ENCODE measurements around the gene ZSCAN12. TPM values are rescaled to one million over a fixed set of nuclear protein-coding genes. Genes with fewer than 3 reads are reported as not detected.
"Not testable (repeated sequence)": the region's sequence is repeated elsewhere in the genome, so short reads cannot be mapped to it uniquely, and the experiment has no call there.

ZSCAN12 gene
- total RNA-seq, 1 experiment from 2014 or later: 7.8 TPM

- ATAC-seq: no peak
- no peaks in the 10 kb centered on the region for H3K36me3 Mint-ChIP-seq
- H3K4me3 Mint-ChIP-seq: no peak overlapping the region
- TF ChIP-seq HMGXB4 (CRISPR knock-in tag; IDR thresholded peaks at IDR 0.05) (no peak), ZMAT4 (CRISPR knock-in tag; IDR thresholded peaks at IDR 0.05) (no peak), ZNF219 (CRISPR knock-in tag; IDR thresholded peaks at IDR 0.05; ENCODE audit: borderline replicate concordance) (no peak), ZNF232 (CRISPR knock-in tag; IDR thresholded peaks at IDR 0.05) (no peak), ZNF317 (CRISPR knock-in tag; IDR thresholded peaks at IDR 0.05; ENCODE audit: borderline replicate concordance, low read depth) (no peak), TEAD1 (CRISPR knock-in tag; IDR thresholded peaks at IDR 0.05) (no peak), TP53 (CRISPR knock-in tag; IDR thresholded peaks at IDR 0.05) (no peak), ZNF263 (CRISPR knock-in tag; IDR thresholded peaks at IDR 0.05; ENCODE audit: low read depth) (no peak), CDX4 (CRISPR knock-in tag; IDR thresholded peaks at IDR 0.05; ENCODE audit: borderline replicate concordance) (no peak), RELA (CRISPR knock-in tag; IDR thresholded peaks at IDR 0.05; ENCODE audit: borderline replicate concordance) (no peak)
- TF ChIP-seq, protein P1, sequence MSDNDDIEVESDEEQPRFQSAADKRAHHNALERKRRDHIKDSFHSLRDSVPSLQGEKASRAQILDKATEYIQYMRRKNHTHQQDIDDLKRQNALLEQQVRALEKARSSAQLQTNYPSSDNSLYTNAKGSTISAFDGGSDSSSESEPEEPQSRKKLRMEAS (CRISPR knock-in tag; IDR thresholded peaks at IDR 0.05): no peak
- TF ChIP-seq, protein P2, sequence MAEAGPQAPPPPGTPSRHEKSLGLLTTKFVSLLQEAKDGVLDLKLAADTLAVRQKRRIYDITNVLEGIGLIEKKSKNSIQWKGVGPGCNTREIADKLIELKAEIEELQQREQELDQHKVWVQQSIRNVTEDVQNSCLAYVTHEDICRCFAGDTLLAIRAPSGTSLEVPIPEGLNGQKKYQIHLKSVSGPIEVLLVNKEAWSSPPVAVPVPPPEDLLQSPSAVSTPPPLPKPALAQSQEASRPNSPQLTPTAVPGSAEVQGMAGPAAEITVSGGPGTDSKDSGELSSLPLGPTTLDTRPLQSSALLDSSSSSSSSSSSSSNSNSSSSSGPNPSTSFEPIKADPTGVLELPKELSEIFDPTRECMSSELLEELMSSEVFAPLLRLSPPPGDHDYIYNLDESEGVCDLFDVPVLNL (CRISPR knock-in tag; IDR thresholded peaks at IDR 0.05; ENCODE audit: borderline replicate concordance, low read depth): no peak
- TF ChIP-seq, protein P3, sequence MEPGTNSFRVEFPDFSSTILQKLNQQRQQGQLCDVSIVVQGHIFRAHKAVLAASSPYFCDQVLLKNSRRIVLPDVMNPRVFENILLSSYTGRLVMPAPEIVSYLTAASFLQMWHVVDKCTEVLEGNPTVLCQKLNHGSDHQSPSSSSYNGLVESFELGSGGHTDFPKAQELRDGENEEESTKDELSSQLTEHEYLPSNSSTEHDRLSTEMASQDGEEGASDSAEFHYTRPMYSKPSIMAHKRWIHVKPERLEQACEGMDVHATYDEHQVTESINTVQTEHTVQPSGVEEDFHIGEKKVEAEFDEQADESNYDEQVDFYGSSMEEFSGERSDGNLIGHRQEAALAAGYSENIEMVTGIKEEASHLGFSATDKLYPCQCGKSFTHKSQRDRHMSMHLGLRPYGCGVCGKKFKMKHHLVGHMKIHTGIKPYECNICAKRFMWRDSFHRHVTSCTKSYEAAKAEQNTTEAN (CRISPR knock-in tag; IDR thresholded peaks at IDR 0.05): no peak
- H3K27me3 Mint-ChIP-seq (ENCODE audit: low read depth): peaks cover 42% of the 10 kb centered on the region
- peaks cover 3% of the 10 kb centered on the region; the same call in 1 of the 2 replicates for H3K9me3 Mint-ChIP-seq
- no peak overlapping the region for H3K27ac Mint-ChIP-seq
- DNase-seq (ENCODE audit: low spot score): no peak
- CTCF ChIA-PET: no interaction called here
- POLR2A ChIA-PET: interaction anchor here (1.3 kb wide), 1 partner anchor 23 kb away, joined by 3 read pairs; no protein-coding TSS in a partner anchor
- H3K4me1 Mint-ChIP-seq: no peaks in the 10 kb centered on the region
Measured at GRCh38 chr6:28407401-28407800, 7.9 kb upstream of the ZSCAN12 start.

GRCh38 chr6:28403923-28404322 lies 4.4 kb upstream of the ZSCAN12 start:
- H3K36me3 Mint-ChIP-seq; POLR2A ChIA-PET; ATAC-seq; H3K9me3 Mint-ChIP-seq; CTCF ChIA-PET; H3K4me3 Mint-ChIP-seq; H3K27ac Mint-ChIP-seq; H3K4me1 Mint-ChIP-seq; DNase-seq (ENCODE audit: low spot score): not testable (repeated sequence)
- peaks cover 54% of the 10 kb centered on the region for H3K27me3 Mint-ChIP-seq (ENCODE audit: low read depth)

- CTCF ChIA-PET: interaction anchor here (0.9 kb wide), 1 partner anchor 135 kb away, joined by 4 read pairs; no protein-coding TSS in a partner anchor
- TF ChIP-seq ZNF121 (CRISPR knock-in tag; IDR thresholded peaks at IDR 0.05) (no peak), ZBTB21 (CRISPR knock-in tag; IDR thresholded peaks at IDR 0.05; ENCODE audit: borderline replicate concordance) (no peak), ETV6 (CRISPR knock-in tag; IDR thresholded peaks at IDR 0.05) (no peak), CREM (CRISPR knock-in tag; IDR thresholded peaks at IDR 0.05) (no peak), ERG (CRISPR knock-in tag; IDR thresholded peaks at IDR 0.05) (no peak)
- TF ChIP-seq, protein P4, sequence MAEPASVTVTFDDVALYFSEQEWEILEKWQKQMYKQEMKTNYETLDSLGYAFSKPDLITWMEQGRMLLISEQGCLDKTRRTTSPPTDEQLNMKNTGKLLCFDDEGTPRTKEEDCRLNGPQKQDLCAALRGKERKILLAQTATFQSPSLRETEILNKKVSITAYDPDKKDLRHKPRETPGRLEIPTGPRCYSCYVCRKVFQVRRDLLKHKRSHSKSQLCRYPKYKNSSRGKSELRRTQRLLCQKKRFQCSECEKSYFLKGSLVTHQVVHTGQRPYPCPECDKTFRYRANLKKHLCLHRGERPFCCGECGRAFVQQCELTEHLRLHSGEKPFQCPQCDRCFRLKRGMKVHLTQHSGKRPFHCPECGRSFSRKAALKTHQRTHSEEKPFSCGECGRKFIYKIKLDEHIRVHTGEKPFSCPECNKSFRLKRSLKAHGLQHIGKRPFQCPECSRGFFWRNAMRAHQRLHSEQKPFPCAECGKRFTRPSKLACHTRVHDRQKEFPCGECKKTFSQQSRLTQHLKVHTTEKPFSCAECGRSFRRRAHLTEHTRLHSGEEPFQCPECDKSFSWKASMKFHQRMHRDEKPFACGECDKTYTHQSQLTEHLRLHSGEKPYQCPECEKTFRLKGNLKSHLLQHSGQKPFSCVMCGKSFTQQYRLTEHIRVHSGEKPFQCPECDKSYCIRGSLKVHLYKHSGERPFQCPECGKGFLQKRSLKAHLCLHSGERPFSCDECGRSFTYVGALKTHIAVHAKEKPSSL (CRISPR knock-in tag; conservative IDR thresholded peaks at IDR 0.05): no peak
- TF ChIP-seq, protein P5, sequence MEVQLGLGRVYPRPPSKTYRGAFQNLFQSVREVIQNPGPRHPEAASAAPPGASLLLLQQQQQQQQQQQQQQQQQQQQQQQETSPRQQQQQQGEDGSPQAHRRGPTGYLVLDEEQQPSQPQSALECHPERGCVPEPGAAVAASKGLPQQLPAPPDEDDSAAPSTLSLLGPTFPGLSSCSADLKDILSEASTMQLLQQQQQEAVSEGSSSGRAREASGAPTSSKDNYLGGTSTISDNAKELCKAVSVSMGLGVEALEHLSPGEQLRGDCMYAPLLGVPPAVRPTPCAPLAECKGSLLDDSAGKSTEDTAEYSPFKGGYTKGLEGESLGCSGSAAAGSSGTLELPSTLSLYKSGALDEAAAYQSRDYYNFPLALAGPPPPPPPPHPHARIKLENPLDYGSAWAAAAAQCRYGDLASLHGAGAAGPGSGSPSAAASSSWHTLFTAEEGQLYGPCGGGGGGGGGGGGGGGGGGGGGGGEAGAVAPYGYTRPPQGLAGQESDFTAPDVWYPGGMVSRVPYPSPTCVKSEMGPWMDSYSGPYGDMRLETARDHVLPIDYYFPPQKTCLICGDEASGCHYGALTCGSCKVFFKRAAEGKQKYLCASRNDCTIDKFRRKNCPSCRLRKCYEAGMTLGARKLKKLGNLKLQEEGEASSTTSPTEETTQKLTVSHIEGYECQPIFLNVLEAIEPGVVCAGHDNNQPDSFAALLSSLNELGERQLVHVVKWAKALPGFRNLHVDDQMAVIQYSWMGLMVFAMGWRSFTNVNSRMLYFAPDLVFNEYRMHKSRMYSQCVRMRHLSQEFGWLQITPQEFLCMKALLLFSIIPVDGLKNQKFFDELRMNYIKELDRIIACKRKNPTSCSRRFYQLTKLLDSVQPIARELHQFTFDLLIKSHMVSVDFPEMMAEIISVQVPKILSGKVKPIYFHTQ (CRISPR knock-in tag; IDR thresholded peaks at IDR 0.05): no peak
Measured at GRCh38 chr6:28402197-28402596, 2.6 kb upstream of the ZSCAN12 start.

More at GRCh38 chr6:28402197-28402596, 2.6 kb upstream of the ZSCAN12 start:
- Mint-ChIP-seq H3K27me3 (ENCODE audit: low read depth) (peaks cover 48% of the 10 kb centered on the region), H3K27ac (no peak overlapping the region), H3K36me3 (peaks cover 12% of the 10 kb centered on the region), H3K4me1 (peaks cover 15% of the 10 kb centered on the region), H3K9me3 (no peaks in the 10 kb centered on the region), H3K4me3 (no peak overlapping the region)
- ATAC-seq: no peak
- POLR2A ChIA-PET: interaction anchor here (0.7 kb wide), 1 partner anchor 41 kb away, joined by 3 read pairs; the partner anchor contains the start of gene ZSCAN23
- DNase-seq (ENCODE audit: low spot score): no peak
